B cell (primary cell): ENCODE results near the gene AP1S3. TPM values are rescaled to one million over a fixed set of nuclear protein-coding genes. Genes with fewer than 3 reads are reported as not detected.
"Not testable (repeated sequence)": the region's sequence is repeated elsewhere in the genome, so short reads cannot be mapped to it uniquely, and the experiment has no call there.

Source experiments
- ATAC-seq: fragments of 200-7000 bp; cut with Tn5 transposase; one replicate; pipeline ENCODE4 v1.10.0; 2021; ENCODE audit warnings: low read depth, mild to moderate bottlenecking, moderate number of reproducible peaks, moderate library complexity
- CTCF ChIA-PET: fragments of 350-600 bp; sonication (Branson Sonifier 250); formaldehyde crosslinking; loops from one replicate; lab custom pipeline; 2021; ENCODE audit warnings: antibody characterized with exemption, inconsistent platforms; lab: Charles Lee
- POLR2A ChIA-PET: fragments of 350-600 bp; sonication (Branson Sonifier 250); formaldehyde crosslinking; loops from one replicate; lab custom pipeline; 2021; ENCODE audit warnings: antibody characterized with exemption; lab: Charles Lee
- DNase-seq: peaks from one replicate; pipeline ENCODE4 v3.0.0; 2013
- H2AFZ ChIP-seq: 2 replicates; pipeline ENCODE4 v1.6.1; 2012; ENCODE audit warnings: mild to moderate bottlenecking, low read depth, low read length; ENCODE audit not compliant: insufficient read depth, poor library complexity, severe bottlenecking
- H3K27ac ChIP-seq, 2 donors: 1 replicate in 1 of 2; 2 replicates in 1 of 2; pipeline ENCODE4 v1.5.1; 2012 to 2013; ENCODE audit warnings: low read length in 2 of 2, mild to moderate bottlenecking in 2 of 2, moderate library complexity in 1 of 2
- H3K27me3 ChIP-seq, 4 experiments: fragments of 200-600 bp in 1 of 4; sonication (generic) in 1 of 4; replicated peaks in 1 of 4; 1 replicate in 2 of 4; 2 replicates in 2 of 4; pipeline versions ENCODE4 v1.6.1 to v1.7.0; 2013 to 2016; ENCODE audit warnings: low read length in 3 of 4, mild to moderate bottlenecking in 2 of 4, mixed read lengths in 1 of 4, moderate library complexity in 1 of 4; ENCODE audit not compliant: insufficient read depth in 4 of 4, control insufficient read depth in 3 of 4; ENCODE audit errors: control extremely low read depth in 1 of 4
- H3K36me3 ChIP-seq, 2 experiments: replicated peaks in 1 of 2; 1 replicate in 1 of 2; 2 replicates in 1 of 2; pipeline versions ENCODE4 v1.6.1 to v1.7.1; 2013; ENCODE audit warnings: low read length in 1 of 2; ENCODE audit not compliant: insufficient read depth in 2 of 2, control insufficient read depth in 1 of 2; ENCODE audit errors: control extremely low read depth in 1 of 2, extremely low read depth in 1 of 2
- H3K4me1 ChIP-seq, 2 donors: fragments of 200-600 bp in 1 of 2; sonication (generic) in 1 of 2; 1 replicate in 1 of 2; 2 replicates in 1 of 2; pipeline versions ENCODE4 v1.5.1 to v1.6.1; 2013 to 2017; ENCODE audit warnings: low read length in 2 of 2; ENCODE audit not compliant: control insufficient read depth in 2 of 2, insufficient read depth in 2 of 2
- H3K4me2 ChIP-seq: replicated peaks from 2 replicates; pipeline ENCODE3; 2012; ENCODE audit warnings: mild to moderate bottlenecking, low read depth, low read length; ENCODE audit not compliant: poor library complexity, severe bottlenecking
- H3K4me3 ChIP-seq, 5 experiments: fragments of 200-600 bp in 1 of 5; sonication (generic) in 1 of 5; 1 replicate in 3 of 5; 2 replicates in 2 of 5; pipeline versions ENCODE4 v1.5.1 to v1.7.0; 2011 to 2016; ENCODE audit warnings: low read length in 4 of 5, mild to moderate bottlenecking in 4 of 5, low read depth in 2 of 5, control low read depth in 1 of 5, moderate library complexity in 1 of 5; ENCODE audit not compliant: insufficient read depth in 1 of 5; ENCODE audit errors: control extremely low read depth in 1 of 5, extremely low read depth in 1 of 5
- H3K79me2 ChIP-seq: fragments of 200-600 bp; sonication (generic); one replicate; pipeline ENCODE4 v1.6.0; 2016; ENCODE audit warnings: low read length; ENCODE audit not compliant: control insufficient read depth, insufficient read depth
- H3K9ac ChIP-seq: fragments of 200-600 bp; sonication (generic); 2 replicates; pipeline ENCODE4 v1.6.1; 2017; ENCODE audit warnings: mild to moderate bottlenecking, low read length, moderate library complexity
- H3K9me3 ChIP-seq, 3 donors: one replicate each; pipeline versions ENCODE4 v1.6.1 to v1.7.1; 2013; ENCODE audit warnings: low read length in 2 of 3; ENCODE audit not compliant: control insufficient read depth in 2 of 3, insufficient read depth in 1 of 3; ENCODE audit errors: control extremely low read depth in 1 of 3
- H4K20me1 ChIP-seq: 2 replicates; pipeline ENCODE4 v1.6.0; 2012; ENCODE audit warnings: mild to moderate bottlenecking, low read length; ENCODE audit not compliant: insufficient read depth, control insufficient read depth, poor library complexity, severe bottlenecking
- H3K27ac Mint-ChIP-seq: one replicate; pipeline ENCODE4 v1.8.0; 2021; ENCODE audit warnings: mixed read lengths
- H3K27me3 Mint-ChIP-seq: one replicate; pipeline ENCODE4 v1.8.0; 2021; ENCODE audit warnings: mixed read lengths
- H3K4me1 Mint-ChIP-seq: one replicate; pipeline ENCODE4 v1.8.0; 2021; ENCODE audit warnings: mixed read lengths
- H3K4me3 Mint-ChIP-seq: one replicate; pipeline ENCODE4 v1.8.0; 2021; ENCODE audit warnings: mixed read lengths
- H3K9me3 Mint-ChIP-seq: one replicate; pipeline ENCODE4 v1.8.0; 2022; ENCODE audit warnings: mixed read lengths; ENCODE audit not compliant: insufficient read depth
- EZH2 ChIP-seq: IDR thresholded peaks from 2 replicates; pipeline ENCODE4 v1.6.1; 2012; ENCODE audit warnings: borderline replicate concordance, low read depth, mild to moderate bottlenecking, moderate library complexity, low read length; ENCODE audit not compliant: insufficient read depth, poor library complexity, severe bottlenecking
- WGBS: methylation state at CpG from one replicate; pipeline ENCODE4 v1.1.5; 2013; ENCODE audit warnings: missing lambda C conversion rate; ENCODE audit not compliant: insufficient coverage; 5-methylcytosine and 5-hydroxymethylcytosine counted together
- intact Hi-C: fragments of 100-400 bp; cut with micrococcal nuclease; formaldehyde crosslinking; loops from one replicate; pipeline ENCODE4 v1.10.0; 2022
- polyA plus RNA-seq: library from polyadenylated mRNA; depleted of rRNA; stranded (reverse); fragments of >200 nt; gene quantifications from 2 replicates; pipeline ENCODE4 v1.2.3, GENCODE V29; 2012
- total RNA-seq, 2 donors: library from RNA; stranded (reverse); fragments of 120-200 nt in 1 of 2; gene quantifications; 1 replicate in 1 of 2; 2 replicates in 1 of 2; pipeline versions ENCODE4 v1.2.3 to v1.2.4, GENCODE V29; 2013 to 2022
- TF ChIP-seq, protein P1 (sequence below): fragments of 200-600 bp; IDR thresholded peaks from one replicate; pipeline ENCODE4 v1.8.0; 2022; ENCODE audit warnings: antibody characterized with exemption, mild to moderate bottlenecking

AP1S3 gene
- total and polyA plus RNA-seq, 2 donors (not counting 1 experiment from before 2014, with no cell fraction given): 7.2 to 41.4 TPM

DNA sequence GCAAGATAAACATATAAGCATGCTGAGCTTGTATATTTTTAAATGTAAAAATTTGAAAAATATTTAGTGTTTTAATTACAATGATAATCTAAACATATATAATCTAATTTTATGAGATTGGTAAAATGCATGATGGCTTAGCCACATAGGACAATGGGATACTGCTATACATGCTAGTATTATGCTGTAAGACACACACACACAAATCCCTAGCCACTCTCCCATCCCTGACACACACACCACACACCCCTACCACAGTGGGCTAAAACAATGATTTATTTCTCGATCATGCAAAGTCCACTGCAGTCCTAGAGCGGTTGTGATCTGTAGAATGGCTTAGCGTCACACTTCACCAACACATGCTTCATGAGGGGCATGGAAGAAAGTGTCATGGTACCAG, 36.3 kb upstream of the AP1S3 start:
- ChIA-PET POLR2A (no interaction called here), CTCF (interaction anchor here (0.5 to 1.5 kb wide), 2 partner anchors 23 to 87 kb away, joined by 3 to 5 read pairs; no protein-coding TSS in a partner anchor)
- intact Hi-C loops: no loop called here
- Histone ChIP-seq H3K36me3 (peaks cover 0 to 38% of the 10 kb centered on the region in 2 experiments), H3K79me2 (no peaks in the 10 kb centered on the region), H3K9me3 (no peaks in the 10 kb centered on the region), H3K4me1 (no peaks in the 10 kb centered on the region), H2AFZ (no peak overlapping the region), H4K20me1 (no peaks in the 10 kb centered on the region), H3K27me3 (no peaks in the 10 kb centered on the region), H3K27ac (no peak overlapping the region), H3K4me2 (no peak overlapping the region), H3K4me3 (no peak overlapping the region), H3K9ac (no peak overlapping the region)
- TF ChIP-seq, protein P1, sequence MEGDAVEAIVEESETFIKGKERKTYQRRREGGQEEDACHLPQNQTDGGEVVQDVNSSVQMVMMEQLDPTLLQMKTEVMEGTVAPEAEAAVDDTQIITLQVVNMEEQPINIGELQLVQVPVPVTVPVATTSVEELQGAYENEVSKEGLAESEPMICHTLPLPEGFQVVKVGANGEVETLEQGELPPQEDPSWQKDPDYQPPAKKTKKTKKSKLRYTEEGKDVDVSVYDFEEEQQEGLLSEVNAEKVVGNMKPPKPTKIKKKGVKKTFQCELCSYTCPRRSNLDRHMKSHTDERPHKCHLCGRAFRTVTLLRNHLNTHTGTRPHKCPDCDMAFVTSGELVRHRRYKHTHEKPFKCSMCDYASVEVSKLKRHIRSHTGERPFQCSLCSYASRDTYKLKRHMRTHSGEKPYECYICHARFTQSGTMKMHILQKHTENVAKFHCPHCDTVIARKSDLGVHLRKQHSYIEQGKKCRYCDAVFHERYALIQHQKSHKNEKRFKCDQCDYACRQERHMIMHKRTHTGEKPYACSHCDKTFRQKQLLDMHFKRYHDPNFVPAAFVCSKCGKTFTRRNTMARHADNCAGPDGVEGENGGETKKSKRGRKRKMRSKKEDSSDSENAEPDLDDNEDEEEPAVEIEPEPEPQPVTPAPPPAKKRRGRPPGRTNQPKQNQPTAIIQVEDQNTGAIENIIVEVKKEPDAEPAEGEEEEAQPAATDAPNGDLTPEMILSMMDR: no peak
- TF ChIP-seq EZH2: no peak
- DNase-seq: no peak
- no peak for ATAC-seq
- WGBS: 100% methylated on average over 3 of the region's 3 CpGs
- no peaks in the 10 kb centered on the region for H3K4me1 Mint-ChIP-seq
- no peak overlapping the region for H3K27ac Mint-ChIP-seq
- H3K9me3 Mint-ChIP-seq: no peaks in the 10 kb centered on the region
- no peak overlapping the region for H3K4me3 Mint-ChIP-seq
- H3K27me3 Mint-ChIP-seq: no peaks in the 10 kb centered on the region

DNA sequence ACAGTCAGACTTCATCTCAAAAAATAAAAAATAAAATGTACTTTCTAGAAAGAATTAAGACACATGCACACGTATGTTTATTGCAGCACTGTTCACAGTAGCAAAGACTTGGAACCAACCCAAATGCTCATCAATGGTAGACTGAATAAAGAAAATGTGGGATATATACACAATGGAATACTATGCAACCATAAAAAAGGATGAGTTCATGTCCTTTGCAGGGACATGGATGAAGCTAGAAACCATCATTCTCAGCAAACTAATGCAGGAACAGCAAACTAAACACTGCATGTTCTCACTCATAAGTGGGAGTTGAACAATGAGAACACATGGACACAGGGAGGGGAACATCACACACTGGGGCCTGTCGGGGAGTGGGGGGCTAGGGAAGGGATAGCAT, 35.4 kb upstream of the AP1S3 start:
- WGBS: 100% methylated on average over 1 of the region's 2 CpGs
- H3K36me3 ChIP-seq: peaks cover 0 to 29% of the 10 kb centered on the region in 2 experiments
- H3K27me3 ChIP-seq, H2AFZ ChIP-seq, H3K27ac Mint-ChIP-seq, H4K20me1 ChIP-seq, ATAC-seq, DNase-seq, intact Hi-C loops, H3K9ac ChIP-seq, H3K4me2 ChIP-seq, H3K79me2 ChIP-seq, POLR2A ChIA-PET, H3K4me3 ChIP-seq, H3K4me1 ChIP-seq, CTCF ChIA-PET, H3K9me3 Mint-ChIP-seq, H3K27me3 Mint-ChIP-seq, H3K4me3 Mint-ChIP-seq, H3K4me1 Mint-ChIP-seq, H3K27ac ChIP-seq, H3K9me3 ChIP-seq: not testable (repeated sequence)

DNA sequence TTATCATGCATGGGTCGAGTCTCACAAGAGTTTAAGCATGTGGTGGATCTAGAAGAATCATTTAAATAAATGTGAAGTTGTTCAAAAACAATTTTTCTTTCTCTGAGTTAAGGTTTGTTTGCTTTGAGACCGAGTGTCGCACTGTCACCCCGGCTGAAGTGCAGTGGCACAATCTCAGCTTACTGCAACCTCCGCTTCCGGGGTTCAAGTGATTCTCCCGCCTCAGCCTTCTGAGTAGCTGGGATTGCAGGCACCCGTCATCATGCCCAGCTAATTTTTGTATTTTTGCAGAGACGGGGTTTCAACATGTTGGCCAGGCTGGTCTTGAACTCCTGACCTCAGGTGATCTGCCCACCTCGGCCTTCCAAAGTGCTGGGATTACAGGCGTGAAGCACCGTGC, 34.3 kb upstream of the AP1S3 start:
- H3K27me3 Mint-ChIP-seq, H3K9ac ChIP-seq, H2AFZ ChIP-seq, POLR2A ChIA-PET, H3K4me3 Mint-ChIP-seq, H3K9me3 ChIP-seq, DNase-seq, H3K9me3 Mint-ChIP-seq, CTCF ChIA-PET, H3K4me3 ChIP-seq, H4K20me1 ChIP-seq, H3K4me2 ChIP-seq, H3K27ac Mint-ChIP-seq, H3K79me2 ChIP-seq, H3K4me1 Mint-ChIP-seq, H3K27ac ChIP-seq, ATAC-seq, H3K4me1 ChIP-seq, intact Hi-C loops, H3K27me3 ChIP-seq: not testable (repeated sequence)
- 95% methylated on average over 10 of the region's 12 CpGs for WGBS
- H3K36me3 ChIP-seq: peaks cover 0 to 18% of the 10 kb centered on the region in 2 experiments
